T-helper 1 cell treated with Interleukin-12 subunit alpha and Interleukin-12 subunit beta and Interleukin-4 antibody, amounts not matched to agents 30 ng/mL and 1 ng/mL, for 36 hours (primary cell): ENCODE data around the gene P4HB. TPM values are rescaled to one million over a fixed set of nuclear protein-coding genes. Genes with fewer than 3 reads are reported as not detected.

Experiments
- intact Hi-C: fragments of 100-400 bp; cut with micrococcal nuclease; formaldehyde crosslinking; loops from one replicate; pipeline ENCODE4 v1.15.1; 2024
- total RNA-seq: library from RNA; stranded (reverse); gene quantifications from 2 replicates; pipeline ENCODE4 v1.2.3, GENCODE V29; 2022

Gene P4HB
- total RNA-seq, result 548 and 588 TPM in 2 replicates

- intact Hi-C loops, result loop anchor here (1.0 to 10.0 kb wide), 15 partner anchors 27 to 621 kb away; partner anchors contain the start of genes ACTG1, ALYREF, ANAPC11 and ARL16
Measured at GRCh38 chr17:81859906-81860755, at the start of gene P4HB. TSS of gene P4HB (minus strand) at chr17:81860535. CDS start at chr17:81860471, 64 bp downstream.

- intact Hi-C loops, result no loop called here
Measured at GRCh38 chr17:81909231-81909630, 48.9 kb upstream of the P4HB start.

GRCh38 chr17:81908793-81909192 is 48.5 kb upstream of the P4HB start:
- intact Hi-C loops, result no loop called here

GRCh38 chr17:81907219-81908145 is 47.1 kb upstream of the P4HB start:
- intact Hi-C loops, result no loop called here

GRCh38 chr17:81906476-81907218 is 46.3 kb upstream of the P4HB start:
- intact Hi-C loops, result no loop called here

- intact Hi-C loops, result no loop called here
Measured at GRCh38 chr17:81905993-81906392, 45.7 kb upstream of the P4HB start.

GRCh38 chr17:81905424-81905875 is 45.1 kb upstream of the P4HB start:
- intact Hi-C loops, result no loop called here

GRCh38 chr17:81904600-81905423 is 44.5 kb upstream of the P4HB start:
- intact Hi-C loops, result no loop called here

GRCh38 chr17:81903896-81904599 is 43.7 kb upstream of the P4HB start:
- intact Hi-C loops, result no loop called here

- intact Hi-C loops, result no loop called here
Measured at GRCh38 chr17:81903415-81903831, 43.1 kb upstream of the P4HB start.

GRCh38 chr17:81902653-81903414 is 42.5 kb upstream of the P4HB start:
- intact Hi-C loops, result no loop called here

GRCh38 chr17:81902023-81902652 is 41.8 kb upstream of the P4HB start, which contains the start of gene NPB:
TSS of gene NPB (plus strand) at chr17:81902238. CDS start at chr17:81902278, 40 bp downstream.
- intact Hi-C loops, result no loop called here

GRCh38 chr17:81901167-81902022 is 41.1 kb upstream of the P4HB start:
- intact Hi-C loops, result no loop called here

GRCh38 chr17:81900181-81900820 is 40.0 kb upstream of the P4HB start:
- intact Hi-C loops, result no loop called here

- intact Hi-C loops, result no loop called here
Measured at GRCh38 chr17:81899514-81900166, 39.3 kb upstream of the P4HB start.

GRCh38 chr17:81898885-81899284 is 38.5 kb upstream of the P4HB start:
- intact Hi-C loops, result no loop called here
